Small intestine (tissue), 7 donors: Measurements from ENCODE around the gene PDHA1. TPM values are rescaled to one million over a fixed set of nuclear protein-coding genes. Genes with fewer than 3 reads are reported as not detected.

Source experiments
- DNase-seq, 2 donors: peaks; one replicate each; pipeline versions ENCODE4 v3.0.0 to v3.0.0-alpha.2; 2013
- FAIRE-seq: peaks from 2 replicates; lab custom pipeline; 2012; peaks lifted over from hg19 to GRCh38; lab: Jason Lieb, UNC
- H3K27ac ChIP-seq, 3 donors: one replicate each; pipeline ENCODE4 v1.5.1; 2013; ENCODE audit warnings: low read length in 2 of 3, mild to moderate bottlenecking in 2 of 3, control low read depth in 1 of 3, inconsistent platforms in 1 of 3, low read depth in 1 of 3, moderate library complexity in 1 of 3
- H3K27me3 ChIP-seq, 3 donors: one replicate each; pipeline ENCODE4 v1.6.1; 2013; ENCODE audit warnings: low read length in 3 of 3, inconsistent platforms in 1 of 3; ENCODE audit not compliant: control insufficient read depth in 3 of 3, insufficient read depth in 3 of 3
- H3K36me3 ChIP-seq, 3 donors: one replicate each; pipeline ENCODE4 v1.6.1; 2013; ENCODE audit warnings: low read length in 3 of 3, inconsistent platforms in 1 of 3, low read depth in 1 of 3, mild to moderate bottlenecking in 1 of 3, moderate library complexity in 1 of 3; ENCODE audit not compliant: control insufficient read depth in 3 of 3, insufficient read depth in 2 of 3
- H3K4me1 ChIP-seq, 3 donors: one replicate each; pipeline ENCODE4 v1.6.1; 2013; ENCODE audit warnings: low read length in 2 of 3, inconsistent platforms in 1 of 3, low read depth in 1 of 3, mild to moderate bottlenecking in 1 of 3, moderate library complexity in 1 of 3; ENCODE audit not compliant: control insufficient read depth in 3 of 3, insufficient read depth in 2 of 3
- H3K4me3 ChIP-seq, 3 donors: one replicate each; pipeline ENCODE4 v1.5.1; 2013; ENCODE audit warnings: low read length in 3 of 3, control low read depth in 1 of 3, inconsistent platforms in 1 of 3, low read depth in 1 of 3, mild to moderate bottlenecking in 1 of 3, moderate library complexity in 1 of 3
- H3K9me3 ChIP-seq, 2 donors: one replicate each; pipeline ENCODE4 v1.6.1; 2013; ENCODE audit warnings: low read depth in 1 of 2, low read length in 1 of 2; ENCODE audit not compliant: control insufficient read depth in 2 of 2, insufficient read depth in 1 of 2
- WGBS, 3 donors: extraction: QIAGEN DNeasy Blood & Tissue Kit; methylation state at CpG; one replicate each; pipeline ENCODE4 v1.1.7; 2013; 5-methylcytosine and 5-hydroxymethylcytosine counted together
- polyA plus RNA-seq, 4 donors: library from polyadenylated mRNA; stranded (reverse) in 3 of 4; unstranded in 1 of 4; fragments of 200-250 nt in 3 of 4; fragments of 120-200 nt in 1 of 4; gene quantifications; one replicate each; pipeline versions ENCODE4 v1.2.1 to v1.2.3, GENCODE V29; 2013
- donor health status: healthy with polysubstance abuse.
- donor health status: control.
- donor health status: control.
- donor health status: Bipolar disorder and iron deficiency.
- donor health status: healthy.

Gene PDHA1
- polyA plus RNA-seq, 4 donors: 153 to 253 (median 201) TPM

GRCh38 chrX:19381326-19381725 is 37.6 kb downstream of the PDHA1 start:
- no peak for FAIRE-seq
- DNase-seq: no peak
- Histone ChIP-seq H3K27me3 (no peaks in the 10 kb centered on the region), H3K4me3 (no peak overlapping the region), H3K36me3 (no peaks in the 10 kb centered on the region), H3K9me3 (no peaks in the 10 kb centered on the region), H3K4me1 (no peaks in the 10 kb centered on the region), H3K27ac (no peak overlapping the region)
- 86 to 91% (median 90%) methylated on average over 8 to 9 of the region's 9 CpGs for WGBS, 3 donors

GRCh38 chrX:19382555-19383145 is 38.9 kb downstream of the PDHA1 start:
- H3K27me3 ChIP-seq: no peaks in the 10 kb centered on the region
- H3K4me1 ChIP-seq: no peaks in the 10 kb centered on the region
- H3K9me3 ChIP-seq: no peaks in the 10 kb centered on the region
- WGBS, 3 donors: 30 to 42% (median 34%) methylated on average over 10 to 16 of the region's 16 CpGs
- DNase-seq (peak; percentile 37 to 55), FAIRE-seq (no peak)
- no peak overlapping the region for H3K4me3 ChIP-seq
- no peaks in the 10 kb centered on the region for H3K36me3 ChIP-seq
- H3K27ac ChIP-seq: no peak overlapping the region

GRCh38 chrX:19386679-19387078 is 43.0 kb downstream of the PDHA1 start:
- Histone ChIP-seq H3K9me3 (no peaks in the 10 kb centered on the region), H3K36me3 (no peaks in the 10 kb centered on the region), H3K27me3 (no peaks in the 10 kb centered on the region), H3K4me1 (no peaks in the 10 kb centered on the region), H3K27ac (no peak overlapping the region), H3K4me3 (no peak overlapping the region)
- no peak for DNase-seq
- 55 to 84% (median 80%) methylated on average over 4 of the region's 4 CpGs for WGBS, 3 donors
- FAIRE-seq: no peak

DNA sequence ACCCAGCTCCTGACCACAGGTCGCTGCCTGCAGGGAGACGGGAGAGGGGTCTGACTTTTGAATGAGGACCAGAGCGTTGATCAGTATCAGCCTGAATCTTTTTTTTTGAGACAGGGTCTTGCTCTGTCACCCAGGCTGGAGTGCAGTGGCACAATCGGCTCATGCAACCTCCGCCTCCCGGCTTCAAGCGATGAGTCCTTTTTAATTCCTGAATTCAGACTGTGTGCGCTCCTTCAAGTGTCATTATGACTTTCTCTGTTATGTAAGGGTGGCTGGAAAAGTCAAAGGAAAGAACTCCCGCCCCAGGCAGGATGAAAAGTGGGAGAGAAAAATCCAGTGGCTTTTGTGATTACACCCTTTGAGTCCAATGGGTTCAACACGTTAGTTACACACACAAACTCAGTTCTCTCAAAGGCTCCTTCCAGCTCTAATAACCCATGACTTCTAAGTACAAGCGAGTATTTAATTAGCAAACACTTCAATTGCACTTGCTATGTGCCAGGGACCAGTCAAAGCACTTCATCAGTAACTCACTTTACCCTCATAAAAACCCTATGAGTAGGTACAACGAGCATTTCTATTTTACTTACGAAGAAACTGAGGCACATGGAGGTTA is 44.4 kb downstream of the PDHA1 start:
- no peaks in the 10 kb centered on the region for H3K27me3 ChIP-seq
- WGBS, 3 donors: 73 to 85% (median 76%) methylated on average over 13 of the region's 13 CpGs
- no peak overlapping the region for H3K27ac ChIP-seq
- no peak for DNase-seq
- H3K4me1 ChIP-seq: no peaks in the 10 kb centered on the region
- no peaks in the 10 kb centered on the region for H3K9me3 ChIP-seq
- no peak overlapping the region for H3K4me3 ChIP-seq
- FAIRE-seq: no peak
- no peaks in the 10 kb centered on the region for H3K36me3 ChIP-seq

GRCh38 chrX:19388741-19389140 is 45.0 kb downstream of the PDHA1 start:
- no peaks in the 10 kb centered on the region for H3K36me3 ChIP-seq
- DNase-seq (no peak), FAIRE-seq (no peak)
- no peaks in the 10 kb centered on the region for H3K27me3 ChIP-seq
- H3K4me1 ChIP-seq: no peaks in the 10 kb centered on the region
- WGBS, 3 donors: 78 to 83% (median 82%) methylated on average over 8 of the region's 8 CpGs
- no peaks in the 10 kb centered on the region for H3K9me3 ChIP-seq
- no peak overlapping the region for H3K27ac ChIP-seq
- no peak overlapping the region for H3K4me3 ChIP-seq

DNA sequence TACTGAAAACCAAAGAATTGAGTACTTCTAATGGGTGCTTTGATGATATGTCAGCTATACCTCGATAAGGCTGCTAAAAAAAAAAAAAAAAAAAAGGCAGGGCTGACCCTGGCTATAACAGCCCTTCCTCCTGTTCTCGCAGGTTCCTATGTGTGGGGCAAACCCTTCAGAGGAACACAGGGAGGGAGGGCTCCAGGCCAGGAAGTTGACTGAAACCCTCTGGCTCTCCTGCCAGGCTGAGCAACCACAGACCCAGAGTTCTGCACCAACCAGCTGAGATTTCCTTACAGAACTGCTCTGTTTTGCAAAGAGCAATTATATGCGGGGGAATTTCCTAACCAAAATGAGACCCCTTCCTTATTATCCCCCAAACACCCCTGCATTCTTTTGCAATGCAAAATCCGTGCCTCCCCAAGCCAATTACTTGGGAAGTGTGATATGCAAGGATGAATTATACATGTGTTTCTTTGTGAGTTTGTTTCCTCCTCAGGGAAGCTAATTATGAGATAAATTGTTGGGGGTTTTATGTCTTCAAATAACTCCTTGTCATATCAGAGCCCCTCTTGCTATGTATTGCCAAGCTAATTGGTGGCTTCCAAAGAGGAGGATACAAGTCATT is 45.6 kb downstream of the PDHA1 start:
- WGBS, 3 donors: 16 to 41% (median 33%) methylated on average over 3 to 4 of the region's 4 CpGs
- Histone ChIP-seq H3K4me1 (no peaks in the 10 kb centered on the region), H3K36me3 (no peaks in the 10 kb centered on the region), H3K4me3 (no peak overlapping the region), H3K9me3 (no peaks in the 10 kb centered on the region), H3K27me3 (no peaks in the 10 kb centered on the region), H3K27ac (no peak overlapping the region)
- FAIRE-seq (no peak), DNase-seq (no peak)

- Histone ChIP-seq H3K27me3 (no peaks in the 10 kb centered on the region), H3K4me1 (no peaks in the 10 kb centered on the region), H3K36me3 (no peaks in the 10 kb centered on the region), H3K27ac (no peak overlapping the region), H3K4me3 (no peak overlapping the region), H3K9me3 (no peaks in the 10 kb centered on the region)
- FAIRE-seq: no peak
- WGBS, 3 donors: 80 to 91% (median 90%) methylated on average over 12 of the region's 12 CpGs
- DNase-seq: no peak
Measured at GRCh38 chrX:19392078-19392477, 48.4 kb downstream of the PDHA1 start.

DNA sequence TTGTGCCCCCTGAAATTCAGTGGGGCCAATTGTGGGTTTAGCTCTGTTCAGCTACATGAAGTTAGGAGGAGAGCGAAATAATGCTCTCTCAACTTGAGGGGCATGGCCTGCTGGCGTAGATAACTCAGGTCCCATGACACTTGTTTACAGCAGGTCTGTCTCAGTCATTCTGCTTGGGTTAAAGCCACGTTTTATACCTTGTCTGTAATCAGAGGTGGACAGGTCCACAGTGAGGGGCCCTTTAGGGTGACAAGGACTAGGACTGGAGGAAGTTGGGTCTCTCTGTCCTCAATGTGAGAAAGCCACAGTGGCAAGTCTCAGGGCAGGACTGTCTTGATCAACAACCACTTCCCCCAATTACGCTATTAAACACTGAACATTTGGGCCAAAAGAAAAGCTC is 49.0 kb downstream of the PDHA1 start:
- Histone ChIP-seq H3K4me3 (no peak overlapping the region), H3K27me3 (no peaks in the 10 kb centered on the region), H3K9me3 (no peaks in the 10 kb centered on the region), H3K4me1 (no peaks in the 10 kb centered on the region), H3K36me3 (no peaks in the 10 kb centered on the region), H3K27ac (no peak overlapping the region)
- DNase-seq: peak in 1 of 2 donors; percentile 11
- FAIRE-seq: no peak
- WGBS, 3 donors: 72 to 77% (median 76%) methylated on average over 4 of the region's 4 CpGs
